Measurements from ENCODE around the gene MTHFD2.

Gene MTHFD2

GRCh38 chr2:74155830-74156229 is 42.6 kb upstream of the MTHFD2 start:
- 100% methylated on average over 2 of the region's 3 CpGs for WGBS
- H2BK5ac ChIP-seq (ENCODE audit: low read depth, low read length, poor library complexity, severe bottlenecking) = no peak overlapping the region
- H3K4me1 ChIP-seq (ENCODE audit: control insufficient read depth, insufficient read depth, low read depth, low read length) = no peaks in the 10 kb centered on the region
- H2AFZ ChIP-seq (ENCODE audit: low read depth, low read length) = no peak overlapping the region
- no peak overlapping the region for H3K14ac ChIP-seq (ENCODE audit: low read length in 2 of 2)
- H2BK15ac ChIP-seq (ENCODE audit: low read depth, poor library complexity, severe bottlenecking) = no peak overlapping the region
- H3K79me1 ChIP-seq (replicated peaks; ENCODE audit: low read length, poor library complexity, severe bottlenecking) = peaks cover 19% of the 10 kb centered on the region
- H2BK12ac ChIP-seq (ENCODE audit: low read length in 2 of 2) = no peak overlapping the region
- no peak overlapping the region for H3K9ac ChIP-seq (ENCODE audit: low read length)
- H3K4me2 ChIP-seq (ENCODE audit: low read length, poor library complexity, severe bottlenecking) = no peak overlapping the region
- no peak for DNase-seq
- H3K27me3 ChIP-seq (ENCODE audit: control insufficient read depth in 1 of 2, insufficient read depth in 1 of 2, low read length in 2 of 2) = no peaks in the 10 kb centered on the region
- H3K27ac ChIP-seq (ENCODE audit: low read length, poor library complexity, severe bottlenecking) = no peak overlapping the region
- H4K91ac ChIP-seq (ENCODE audit: low read length) = no peak overlapping the region
- peaks cover 23 to 96% of the 10 kb centered on the region in 2 experiments for H3K36me3 ChIP-seq (ENCODE audit: control insufficient read depth in 1 of 2, insufficient read depth in 2 of 2, low read depth in 1 of 2, low read length in 2 of 2)
- no peak overlapping the region for H3K23ac ChIP-seq (ENCODE audit: low read length in 2 of 2)
- no peak overlapping the region for H4K8ac ChIP-seq (ENCODE audit: low read length)
- H3K4me3 ChIP-seq (ENCODE audit: insufficient read depth in 1 of 2, low read depth in 1 of 2, low read length in 2 of 2) = no peak overlapping the region
- no peak overlapping the region for H3K18ac ChIP-seq (ENCODE audit: low read depth in 1 of 2, low read length in 2 of 2)
- no peak overlapping the region for H2BK120ac ChIP-seq (ENCODE audit: low read depth, low read length)
- H2AK5ac ChIP-seq (ENCODE audit: low read length, severe bottlenecking) = no peak overlapping the region
- H3K4ac ChIP-seq (ENCODE audit: low read depth in 1 of 2, low read length in 2 of 2) = no peak overlapping the region
- H3K9me3 ChIP-seq (ENCODE audit: control insufficient read depth, low read length) = no peaks in the 10 kb centered on the region

- no peak overlapping the region for H2BK15ac ChIP-seq (ENCODE audit: low read depth, poor library complexity, severe bottlenecking)
- H4K91ac ChIP-seq (ENCODE audit: low read length) = no peak overlapping the region
- no peak overlapping the region for H2BK5ac ChIP-seq (ENCODE audit: low read depth, low read length, poor library complexity, severe bottlenecking)
- H2AFZ ChIP-seq (ENCODE audit: low read depth, low read length) = no peak overlapping the region
- no peak overlapping the region for H4K8ac ChIP-seq (ENCODE audit: low read length)
- H3K9me3 ChIP-seq (ENCODE audit: control insufficient read depth, low read length) = no peaks in the 10 kb centered on the region
- no peak overlapping the region for H2BK12ac ChIP-seq (ENCODE audit: low read length in 2 of 2)
- no peak overlapping the region for H3K4me2 ChIP-seq (ENCODE audit: low read length, poor library complexity, severe bottlenecking)
- H3K4ac ChIP-seq (ENCODE audit: low read depth in 1 of 2, low read length in 2 of 2) = no peak overlapping the region
- no peak overlapping the region for H3K23ac ChIP-seq (ENCODE audit: low read length in 2 of 2)
- no peak for DNase-seq
- H3K14ac ChIP-seq (ENCODE audit: low read length in 2 of 2) = no peak overlapping the region
- no peak overlapping the region for H3K9ac ChIP-seq (ENCODE audit: low read length)
- H3K27me3 ChIP-seq (ENCODE audit: control insufficient read depth in 1 of 2, insufficient read depth in 1 of 2, low read length in 2 of 2) = no peaks in the 10 kb centered on the region
- no peak overlapping the region for H2AK5ac ChIP-seq (ENCODE audit: low read length, severe bottlenecking)
- WGBS = 96% methylated on average over 4 of the region's 6 CpGs
- no peaks in the 10 kb centered on the region for H3K4me1 ChIP-seq (ENCODE audit: control insufficient read depth, insufficient read depth, low read depth, low read length)
- no peak overlapping the region for H2BK120ac ChIP-seq (ENCODE audit: low read depth, low read length)
- peaks cover 41 to 94% of the 10 kb centered on the region in 2 experiments for H3K36me3 ChIP-seq (ENCODE audit: control insufficient read depth in 1 of 2, insufficient read depth in 2 of 2, low read depth in 1 of 2, low read length in 2 of 2)
- peaks cover 28% of the 10 kb centered on the region for H3K79me1 ChIP-seq (replicated peaks; ENCODE audit: low read length, poor library complexity, severe bottlenecking)
- no peak overlapping the region for H3K18ac ChIP-seq (ENCODE audit: low read depth in 1 of 2, low read length in 2 of 2)
- H3K4me3 ChIP-seq (ENCODE audit: insufficient read depth in 1 of 2, low read depth in 1 of 2, low read length in 2 of 2) = no peak overlapping the region
- H3K27ac ChIP-seq (ENCODE audit: low read length, poor library complexity, severe bottlenecking) = no peak overlapping the region
Observed at GRCh38 chr2:74162951-74163350, 35.5 kb upstream of the MTHFD2 start.

- Histone ChIP-seq H3K18ac (ENCODE audit: low read depth in 1 of 2, low read length in 2 of 2) (no peak overlapping the region), H3K9me3 (ENCODE audit: control insufficient read depth, low read length) (no peaks in the 10 kb centered on the region), H3K36me3 (ENCODE audit: control insufficient read depth in 1 of 2, insufficient read depth in 2 of 2, low read depth in 1 of 2, low read length in 2 of 2) (peaks cover 43 to 94% of the 10 kb centered on the region in 2 experiments), H3K23ac (ENCODE audit: low read length in 2 of 2) (no peak overlapping the region), H3K14ac (ENCODE audit: low read length in 2 of 2) (no peak overlapping the region), H3K4ac (ENCODE audit: low read depth in 1 of 2, low read length in 2 of 2) (no peak overlapping the region), H3K4me2 (ENCODE audit: low read length, poor library complexity, severe bottlenecking) (no peak overlapping the region), H2BK15ac (ENCODE audit: low read depth, poor library complexity, severe bottlenecking) (no peak overlapping the region), H3K79me1 (replicated peaks; ENCODE audit: low read length, poor library complexity, severe bottlenecking) (peaks cover 26% of the 10 kb centered on the region), H3K4me3 (ENCODE audit: insufficient read depth in 1 of 2, low read depth in 1 of 2, low read length in 2 of 2) (no peak overlapping the region), H2BK12ac (ENCODE audit: low read length in 2 of 2) (no peak overlapping the region), H2BK120ac (ENCODE audit: low read depth, low read length) (no peak overlapping the region), H3K27ac (ENCODE audit: low read length, poor library complexity, severe bottlenecking) (no peak overlapping the region), H2AK5ac (ENCODE audit: low read length, severe bottlenecking) (no peak overlapping the region), H3K4me1 (ENCODE audit: control insufficient read depth, insufficient read depth, low read depth, low read length) (no peaks in the 10 kb centered on the region), H2AFZ (ENCODE audit: low read depth, low read length) (no peak overlapping the region), H3K27me3 (ENCODE audit: control insufficient read depth in 1 of 2, insufficient read depth in 1 of 2, low read length in 2 of 2) (no peaks in the 10 kb centered on the region), H4K8ac (ENCODE audit: low read length) (no peak overlapping the region), H4K91ac (ENCODE audit: low read length) (no peak overlapping the region), H2BK5ac (ENCODE audit: low read depth, low read length, poor library complexity, severe bottlenecking) (no peak overlapping the region), H3K9ac (ENCODE audit: low read length) (no peak overlapping the region)
- 100% methylated on average over 1 of the region's 1 CpG for WGBS
- DNase-seq = no peak
Observed at GRCh38 chr2:74164761-74165160, 33.7 kb upstream of the MTHFD2 start.

- H3K14ac ChIP-seq (ENCODE audit: low read length in 2 of 2) = no peak overlapping the region
- H2BK120ac ChIP-seq (ENCODE audit: low read depth, low read length) = no peak overlapping the region
- no peak overlapping the region for H2AK5ac ChIP-seq (ENCODE audit: low read length, severe bottlenecking)
- no peak overlapping the region for H3K9ac ChIP-seq (ENCODE audit: low read length)
- H3K27ac ChIP-seq (ENCODE audit: low read length, poor library complexity, severe bottlenecking) = no peak overlapping the region
- H3K23ac ChIP-seq (ENCODE audit: low read length in 2 of 2) = no peak overlapping the region
- no peak for DNase-seq
- H3K79me1 ChIP-seq (replicated peaks; ENCODE audit: low read length, poor library complexity, severe bottlenecking) = peaks cover 16% of the 10 kb centered on the region
- no peak overlapping the region for H4K8ac ChIP-seq (ENCODE audit: low read length)
- H3K36me3 ChIP-seq (ENCODE audit: control insufficient read depth in 1 of 2, insufficient read depth in 2 of 2, low read depth in 1 of 2, low read length in 2 of 2) = peaks cover 33 to 82% of the 10 kb centered on the region in 2 experiments
- 67% methylated on average over 1 of the region's 2 CpGs for WGBS
- H3K4me1 ChIP-seq (ENCODE audit: control insufficient read depth, insufficient read depth, low read depth, low read length) = no peaks in the 10 kb centered on the region
- H3K9me3 ChIP-seq (ENCODE audit: control insufficient read depth, low read length) = no peaks in the 10 kb centered on the region
- H2BK5ac ChIP-seq (ENCODE audit: low read depth, low read length, poor library complexity, severe bottlenecking) = no peak overlapping the region
- no peak overlapping the region for H2BK15ac ChIP-seq (ENCODE audit: low read depth, poor library complexity, severe bottlenecking)
- H3K4me3 ChIP-seq (ENCODE audit: insufficient read depth in 1 of 2, low read depth in 1 of 2, low read length in 2 of 2) = no peak overlapping the region
- no peak overlapping the region for H3K18ac ChIP-seq (ENCODE audit: low read depth in 1 of 2, low read length in 2 of 2)
- H2BK12ac ChIP-seq (ENCODE audit: low read length in 2 of 2) = no peak overlapping the region
- H3K4me2 ChIP-seq (ENCODE audit: low read length, poor library complexity, severe bottlenecking) = no peak overlapping the region
- no peak overlapping the region for H3K4ac ChIP-seq (ENCODE audit: low read depth in 1 of 2, low read length in 2 of 2)
- H2AFZ ChIP-seq (ENCODE audit: low read depth, low read length) = no peak overlapping the region
- H3K27me3 ChIP-seq (ENCODE audit: control insufficient read depth in 1 of 2, insufficient read depth in 1 of 2, low read length in 2 of 2) = no peaks in the 10 kb centered on the region
- H4K91ac ChIP-seq (ENCODE audit: low read length) = no peak overlapping the region
Observed at GRCh38 chr2:74168739-74169138, 29.7 kb upstream of the MTHFD2 start.

Data from mesenchymal stem cell (in vitro differentiated cells and primary cell).